HG03521 (cell line): ENCODE data around the gene PRDM15.

Source experiments
- ATAC-seq: cut with Tn5 transposase; IDR thresholded peaks from one replicate; pipeline ENCODE4 v1.9.1; 2021; ENCODE audit warnings: mild to moderate bottlenecking, moderate library complexity; ENCODE audit not compliant: unreplicated experiment

Gene PRDM15

GRCh38 chr21:41888749-41889376 is 9.7 kb upstream of the PRDM15 start:
- ATAC-seq, result no peak

- ATAC-seq, result no peak
Measured at GRCh38 chr21:41887667-41888066, 8.5 kb upstream of the PRDM15 start.

GRCh38 chr21:41886328-41886727 is 7.2 kb upstream of the PRDM15 start:
- ATAC-seq, result no peak

GRCh38 chr21:41885341-41886024 is 6.3 kb upstream of the PRDM15 start:
- ATAC-seq, result no peak

GRCh38 chr21:41884501-41885030 is 5.4 kb upstream of the PRDM15 start:
- no peak for ATAC-seq

GRCh38 chr21:41883582-41883981 is 4.4 kb upstream of the PRDM15 start:
- no peak for ATAC-seq

- no peak for ATAC-seq
Measured at GRCh38 chr21:41881051-41881450, 1.9 kb upstream of the PRDM15 start.

GRCh38 chr21:41880153-41880552 is 1.0 kb upstream of the PRDM15 start:
- no peak for ATAC-seq

- peak; percentile 61 for ATAC-seq
Measured at GRCh38 chr21:41878831-41879189, 334 bp downstream of the PRDM15 start.

GRCh38 chr21:41877901-41878830 is 978 bp downstream of the PRDM15 start:
- peak; percentile 30 for ATAC-seq

GRCh38 chr21:41876928-41877652 is 2.1 kb downstream of the PRDM15 start:
- ATAC-seq, result no peak

- ATAC-seq, result no peak
Measured at GRCh38 chr21:41876396-41876795, 2.7 kb downstream of the PRDM15 start.

GRCh38 chr21:41875086-41875485 is 4.1 kb downstream of the PRDM15 start:
- no peak for ATAC-seq

- no peak for ATAC-seq
Measured at GRCh38 chr21:41874611-41875010, 4.5 kb downstream of the PRDM15 start.

- ATAC-seq, result no peak
Measured at GRCh38 chr21:41873426-41873825, 5.7 kb downstream of the PRDM15 start.

- ATAC-seq, result no peak
Measured at GRCh38 chr21:41873005-41873404, 6.1 kb downstream of the PRDM15 start.

- ATAC-seq, result no peak
Measured at GRCh38 chr21:41871293-41872030, 7.7 kb downstream of the PRDM15 start.

- ATAC-seq, result no peak
Measured at GRCh38 chr21:41869771-41870170, 9.4 kb downstream of the PRDM15 start.

- ATAC-seq, result peak; percentile 47
Measured at GRCh38 chr21:41868062-41868710, 11.0 kb downstream of the PRDM15 start.

- ATAC-seq, result no peak
Measured at GRCh38 chr21:41867313-41867712, 11.8 kb downstream of the PRDM15 start.
